Tibial nerve (tissue), 4 donors: ENCODE results near the gene LTC4S.

Experiments used
- EP300 ChIP-seq, 2 donors: sonication (generic); formaldehyde crosslinking; IDR thresholded peaks; one replicate each; pipeline ENCODE4 v1.6.1; 2017; ENCODE audit warnings: antibody characterized with exemption in 2 of 2, mild to moderate bottlenecking in 1 of 2
- POLR2A ChIP-seq, 2 donors: fragments of 450-650 bp; IDR thresholded peaks; one replicate each; pipeline ENCODE4 v1.6.1; 2017; ENCODE audit warnings: antibody characterized with exemption in 2 of 2, mild to moderate bottlenecking in 2 of 2, moderate library complexity in 2 of 2
- TF ChIP-seq, protein P1 (sequence below), 5 experiments: fragments of 200-600 bp in 3 of 5; fragments of 450-650 bp in 2 of 5; sonication (generic) in 3 of 5; IDR thresholded peaks; one replicate each; pipeline ENCODE4 v1.5.1; 2016 to 2019; ENCODE audit warnings: antibody characterized with exemption in 5 of 5, mild to moderate bottlenecking in 3 of 5, moderate library complexity in 2 of 5

DNA sequence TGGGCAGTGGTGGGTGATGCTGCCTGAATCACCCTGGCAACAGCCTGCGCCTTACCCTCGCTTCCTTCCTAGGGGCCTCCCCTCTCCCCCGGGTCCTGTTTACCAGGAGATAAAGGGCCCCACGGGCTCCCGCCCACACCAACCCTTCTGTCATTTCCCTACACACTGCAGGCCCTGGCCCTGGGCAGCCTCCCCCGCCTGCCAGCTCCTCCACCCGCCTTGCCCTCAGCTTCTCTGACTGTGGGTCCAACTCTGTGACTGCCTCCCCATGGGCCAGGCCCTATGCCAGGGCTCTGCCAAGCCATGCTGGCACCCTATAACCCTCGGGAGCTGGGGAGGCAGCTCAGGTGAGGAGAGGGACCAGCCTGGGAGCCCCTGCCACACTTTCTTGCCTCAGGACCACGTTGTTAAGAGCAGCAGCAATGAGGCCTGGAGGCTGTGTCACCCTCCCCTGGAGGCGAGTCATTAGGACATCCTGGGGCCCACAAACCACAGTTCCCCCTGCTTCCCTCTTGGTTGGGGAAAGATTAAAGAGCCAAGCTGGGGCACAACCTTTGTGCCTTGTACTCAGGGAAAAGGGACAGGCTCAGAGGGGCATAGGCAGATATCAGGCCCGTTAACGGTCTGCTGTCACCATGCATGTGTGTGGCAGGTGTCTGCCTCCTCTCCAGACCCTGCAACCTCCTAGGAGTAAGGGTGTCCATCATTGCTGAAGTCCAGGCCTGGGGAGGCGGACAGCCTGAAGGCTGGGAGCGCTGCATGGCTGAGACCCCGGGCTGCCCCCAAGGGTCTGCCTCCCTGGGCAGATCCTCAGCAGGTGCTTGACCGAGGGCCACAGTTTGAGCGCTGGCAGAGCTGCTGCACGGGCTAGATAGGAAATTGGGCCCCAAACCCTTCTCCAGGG, 10.1 kb downstream of the LTC4S start:
- no peak for TF ChIP-seq EP300 (IDR thresholded peaks at IDR 0.05)
- TF ChIP-seq, protein P1, sequence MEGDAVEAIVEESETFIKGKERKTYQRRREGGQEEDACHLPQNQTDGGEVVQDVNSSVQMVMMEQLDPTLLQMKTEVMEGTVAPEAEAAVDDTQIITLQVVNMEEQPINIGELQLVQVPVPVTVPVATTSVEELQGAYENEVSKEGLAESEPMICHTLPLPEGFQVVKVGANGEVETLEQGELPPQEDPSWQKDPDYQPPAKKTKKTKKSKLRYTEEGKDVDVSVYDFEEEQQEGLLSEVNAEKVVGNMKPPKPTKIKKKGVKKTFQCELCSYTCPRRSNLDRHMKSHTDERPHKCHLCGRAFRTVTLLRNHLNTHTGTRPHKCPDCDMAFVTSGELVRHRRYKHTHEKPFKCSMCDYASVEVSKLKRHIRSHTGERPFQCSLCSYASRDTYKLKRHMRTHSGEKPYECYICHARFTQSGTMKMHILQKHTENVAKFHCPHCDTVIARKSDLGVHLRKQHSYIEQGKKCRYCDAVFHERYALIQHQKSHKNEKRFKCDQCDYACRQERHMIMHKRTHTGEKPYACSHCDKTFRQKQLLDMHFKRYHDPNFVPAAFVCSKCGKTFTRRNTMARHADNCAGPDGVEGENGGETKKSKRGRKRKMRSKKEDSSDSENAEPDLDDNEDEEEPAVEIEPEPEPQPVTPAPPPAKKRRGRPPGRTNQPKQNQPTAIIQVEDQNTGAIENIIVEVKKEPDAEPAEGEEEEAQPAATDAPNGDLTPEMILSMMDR (IDR thresholded peaks at IDR 0.05), result no peak
- TF ChIP-seq POLR2A (IDR thresholded peaks at IDR 0.05), result no peak
